VCaP (cell line): ENCODE data around the gene ADGRD1.
A peak's percentile ranks its signal among the peaks of the same experiment; 100 is the strongest.

Experiments
- H3K27ac ChIP-seq: fragments of 450-650 bp; 2 replicates; pipeline ENCODE4 v1.5.1; 2017
- CTCF ChIP-seq: fragments of 450-650 bp; conservative IDR thresholded peaks from 2 replicates; pipeline ENCODE4 v1.5.1; 2017; ENCODE audit warnings: mild to moderate bottlenecking, moderate library complexity

The ADGRD1 gene

GRCh38 chr12:131137836-131138637, 184.3 kb downstream of the ADGRD1 start:
- no peak overlapping the region for H3K27ac ChIP-seq
- peak; percentile 71 for TF ChIP-seq CTCF

GRCh38 chr12:131138638-131139362, 185.1 kb downstream of the ADGRD1 start:
- no peak overlapping the region for H3K27ac ChIP-seq
- no peak for TF ChIP-seq CTCF

DNA sequence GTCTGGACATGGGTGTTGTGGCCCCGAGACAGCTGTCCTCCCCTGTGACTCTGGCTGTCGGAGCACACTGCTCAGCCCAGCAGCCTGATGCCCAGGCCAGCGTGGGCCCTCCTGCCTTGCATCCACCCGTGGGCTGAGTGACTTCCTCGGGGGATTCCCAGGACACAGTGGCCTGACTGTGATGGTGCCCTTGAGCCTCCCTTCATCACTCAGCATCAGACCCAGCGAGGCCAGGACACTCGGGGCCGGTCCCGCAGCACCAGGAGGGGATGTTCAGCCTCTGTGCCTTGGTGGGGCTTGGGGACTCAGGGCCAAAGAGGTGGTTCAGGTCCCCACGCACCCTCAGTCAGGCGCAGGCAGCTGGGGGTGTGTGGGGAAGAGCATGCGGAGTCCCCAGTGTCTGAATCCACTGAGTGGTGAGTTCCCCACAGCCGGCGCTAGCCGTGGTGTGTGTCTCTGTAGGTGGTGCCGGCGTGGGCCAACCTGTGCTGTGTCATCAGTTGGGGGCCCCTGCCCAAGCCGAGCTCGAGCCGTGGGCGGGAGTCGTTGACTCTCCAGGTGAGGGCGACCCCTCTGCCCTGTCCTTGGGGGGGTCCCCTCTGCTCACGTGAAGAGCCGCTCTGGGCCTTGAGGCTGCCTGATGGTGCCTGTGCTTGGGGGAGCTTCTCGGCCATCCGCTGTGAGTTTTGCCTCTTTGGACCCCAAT, 185.8 kb downstream of the ADGRD1 start:
- TF ChIP-seq CTCF: no peak
- H3K27ac ChIP-seq: no peak overlapping the region

DNA sequence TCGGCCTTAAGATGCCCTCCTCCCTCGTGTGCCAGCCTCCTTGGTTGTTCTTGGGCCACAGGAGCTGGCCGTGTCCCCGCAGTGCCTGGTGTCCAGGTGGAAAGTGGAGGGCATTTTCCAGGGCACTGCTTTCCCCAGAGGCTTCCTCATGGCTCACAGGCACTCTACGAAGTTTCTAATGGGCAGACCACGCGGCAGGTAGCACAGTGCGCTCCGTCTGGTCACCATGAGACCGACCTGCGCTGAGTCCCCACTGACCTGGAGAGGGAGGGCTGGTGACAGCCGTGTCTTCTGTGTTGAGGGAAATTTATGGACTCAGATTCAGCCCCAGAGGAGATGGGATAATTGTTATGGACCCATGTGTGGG, 186.3 kb downstream of the ADGRD1 start:
- TF ChIP-seq CTCF: no peak
- H3K27ac ChIP-seq: no peak overlapping the region

- no peak overlapping the region for H3K27ac ChIP-seq
- TF ChIP-seq CTCF: no peak
Measured at GRCh38 chr12:131140697-131141096, 187.0 kb downstream of the ADGRD1 start.

- H3K27ac ChIP-seq: no peak overlapping the region
- no peak for TF ChIP-seq CTCF
Measured at GRCh38 chr12:131141514-131141913, 187.8 kb downstream of the ADGRD1 start.
